ENCODE measurements around the gene ZNF316.

Gene ZNF316

GRCh38 chr7:6642861-6643640 lies 5.9 kb downstream of the ZNF316 start:
- DNase-seq (ENCODE audit: low read depth, low spot score), result no peak
- POLR2A ChIA-PET, result no interaction called here
- no peak overlapping the region for H3K4me3 ChIP-seq (ENCODE audit: low read depth, low read length)
- TF ChIP-seq, protein P1, sequence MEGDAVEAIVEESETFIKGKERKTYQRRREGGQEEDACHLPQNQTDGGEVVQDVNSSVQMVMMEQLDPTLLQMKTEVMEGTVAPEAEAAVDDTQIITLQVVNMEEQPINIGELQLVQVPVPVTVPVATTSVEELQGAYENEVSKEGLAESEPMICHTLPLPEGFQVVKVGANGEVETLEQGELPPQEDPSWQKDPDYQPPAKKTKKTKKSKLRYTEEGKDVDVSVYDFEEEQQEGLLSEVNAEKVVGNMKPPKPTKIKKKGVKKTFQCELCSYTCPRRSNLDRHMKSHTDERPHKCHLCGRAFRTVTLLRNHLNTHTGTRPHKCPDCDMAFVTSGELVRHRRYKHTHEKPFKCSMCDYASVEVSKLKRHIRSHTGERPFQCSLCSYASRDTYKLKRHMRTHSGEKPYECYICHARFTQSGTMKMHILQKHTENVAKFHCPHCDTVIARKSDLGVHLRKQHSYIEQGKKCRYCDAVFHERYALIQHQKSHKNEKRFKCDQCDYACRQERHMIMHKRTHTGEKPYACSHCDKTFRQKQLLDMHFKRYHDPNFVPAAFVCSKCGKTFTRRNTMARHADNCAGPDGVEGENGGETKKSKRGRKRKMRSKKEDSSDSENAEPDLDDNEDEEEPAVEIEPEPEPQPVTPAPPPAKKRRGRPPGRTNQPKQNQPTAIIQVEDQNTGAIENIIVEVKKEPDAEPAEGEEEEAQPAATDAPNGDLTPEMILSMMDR (IDR thresholded peaks at IDR 0.05; ENCODE audit: insufficient read depth, low read length, missing control alignments), result no peak
- CTCF ChIA-PET, result no interaction called here

GRCh38 chr7:6643915-6644625 lies 7.0 kb downstream of the ZNF316 start:
- DNase-seq (ENCODE audit: low read depth, low spot score), result no peak
- TF ChIP-seq, protein P1 (IDR thresholded peaks at IDR 0.05; ENCODE audit: insufficient read depth, low read length, missing control alignments), result no peak
- no peak overlapping the region for H3K4me3 ChIP-seq (ENCODE audit: low read depth, low read length)
- ChIA-PET CTCF (no interaction called here), POLR2A (no interaction called here)

- TF ChIP-seq, protein P1 (IDR thresholded peaks at IDR 0.05; ENCODE audit: insufficient read depth, low read length, missing control alignments), result no peak
- ChIA-PET POLR2A (no interaction called here), CTCF (no interaction called here)
- no peak overlapping the region for H3K4me3 ChIP-seq (ENCODE audit: low read depth, low read length)
- DNase-seq (ENCODE audit: low read depth, low spot score), result no peak
Observed at GRCh38 chr7:6644728-6645127, 7.6 kb downstream of the ZNF316 start.

GRCh38 chr7:6646465-6646864 lies 9.3 kb downstream of the ZNF316 start:
- ChIA-PET CTCF (no interaction called here), POLR2A (no interaction called here)
- TF ChIP-seq, protein P1 (IDR thresholded peaks at IDR 0.05; ENCODE audit: insufficient read depth, low read length, missing control alignments), result no peak
- H3K4me3 ChIP-seq (ENCODE audit: low read depth, low read length), result no peak overlapping the region
- DNase-seq (ENCODE audit: low read depth, low spot score), result no peak

DNA sequence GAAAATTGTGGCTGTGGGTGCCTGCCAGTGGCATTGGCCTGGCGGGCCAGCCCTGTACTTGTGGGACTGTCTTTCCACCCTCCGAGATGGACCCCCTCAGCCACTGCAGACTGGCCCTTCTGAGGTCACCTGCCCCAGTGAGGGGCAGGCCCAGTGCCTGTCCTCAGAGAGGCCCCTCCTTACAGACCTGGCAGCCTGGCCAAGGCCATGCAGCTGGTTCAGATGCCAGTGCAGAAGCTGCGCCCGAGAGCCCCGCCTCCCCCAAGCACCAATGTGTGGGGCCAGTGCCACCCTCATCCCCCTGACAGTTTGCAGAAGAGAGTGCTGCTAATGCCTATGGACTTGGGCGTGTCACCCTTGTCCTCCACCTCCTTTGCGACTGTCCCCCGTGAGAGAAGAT lies 10.0 kb downstream of the ZNF316 start:
- POLR2A ChIA-PET, result no interaction called here
- no peak overlapping the region for H3K4me3 ChIP-seq (ENCODE audit: low read depth, low read length)
- no peak for DNase-seq (ENCODE audit: low read depth, low spot score)
- TF ChIP-seq, protein P1 (IDR thresholded peaks at IDR 0.05; ENCODE audit: insufficient read depth, low read length, missing control alignments), result no peak
- CTCF ChIA-PET, result no interaction called here

DNA sequence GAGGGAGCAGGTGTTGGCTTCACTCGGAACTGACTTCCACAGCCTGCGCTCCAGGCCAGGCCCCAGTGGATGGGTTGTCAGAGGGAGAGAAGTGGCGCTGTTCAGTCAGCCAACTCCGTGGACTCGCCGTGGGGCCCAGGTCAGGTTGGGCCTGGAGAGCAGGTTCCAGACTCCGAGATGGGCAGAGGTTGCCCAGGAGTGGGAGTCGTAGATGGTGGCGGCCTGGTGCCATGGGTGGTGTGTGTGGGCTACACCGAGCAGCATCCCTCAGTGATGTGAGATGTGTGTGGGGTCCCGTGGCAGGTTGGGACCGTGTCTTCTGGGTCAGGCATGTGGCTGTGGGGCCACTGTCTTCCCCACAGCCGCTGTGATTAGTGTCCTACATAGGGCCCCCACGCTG lies 10.4 kb downstream of the ZNF316 start:
- TF ChIP-seq, protein P1 (IDR thresholded peaks at IDR 0.05; ENCODE audit: insufficient read depth, low read length, missing control alignments), result no peak
- no peak for DNase-seq (ENCODE audit: low read depth, low spot score)
- POLR2A ChIA-PET, result no interaction called here
- CTCF ChIA-PET, result no interaction called here
- H3K4me3 ChIP-seq (ENCODE audit: low read depth, low read length), result no peak overlapping the region

Measured in AG04449 (cell line).